NCI-H526 (cell line): ENCODE measurements around the gene NKD1.
"Not testable (repeated sequence)": the region's sequence is repeated elsewhere in the genome, so short reads cannot be mapped to it uniquely, and the experiment has no call there.

Source experiments
- DNase-seq, 2 experiments: peaks; one replicate each; lab custom pipeline; 2025; lab: John Stamatoyannopoulos, UW

Gene NKD1

GRCh38 chr16:50559804-50560514 is 11.8 kb downstream of the NKD1 start:
- DNase-seq: no peak

- DNase-seq: no peak
Measured at GRCh38 chr16:50560903-50561863, 13.0 kb downstream of the NKD1 start.

GRCh38 chr16:50562657-50563056 is 14.5 kb downstream of the NKD1 start:
- no peak for DNase-seq

GRCh38 chr16:50563989-50564388 is 15.8 kb downstream of the NKD1 start:
- no peak for DNase-seq

- DNase-seq: no peak
Measured at GRCh38 chr16:50565428-50565827, 17.2 kb downstream of the NKD1 start.

GRCh38 chr16:50566014-50566962 is 18.1 kb downstream of the NKD1 start:
- no peak for DNase-seq

GRCh38 chr16:50567651-50568050 is 19.5 kb downstream of the NKD1 start:
- DNase-seq: no peak

GRCh38 chr16:50568187-50568815 is 20.1 kb downstream of the NKD1 start:
- DNase-seq: no peak

GRCh38 chr16:50570354-50570753 is 22.2 kb downstream of the NKD1 start:
- no peak for DNase-seq

GRCh38 chr16:50570808-50571598 is 22.8 kb downstream of the NKD1 start:
- DNase-seq: no peak

GRCh38 chr16:50571786-50572185 is 23.6 kb downstream of the NKD1 start:
- no peak for DNase-seq

- DNase-seq: no peak
Measured at GRCh38 chr16:50572700-50573099, 24.5 kb downstream of the NKD1 start.

GRCh38 chr16:50573279-50573678 is 25.1 kb downstream of the NKD1 start:
- DNase-seq: no peak

GRCh38 chr16:50573947-50574744 is 25.9 kb downstream of the NKD1 start:
- no peak for DNase-seq

GRCh38 chr16:50574745-50575136 is 26.5 kb downstream of the NKD1 start:
- DNase-seq: no peak

- no peak for DNase-seq
Measured at GRCh38 chr16:50575743-50576142, 27.5 kb downstream of the NKD1 start.

GRCh38 chr16:50576403-50577113 is 28.4 kb downstream of the NKD1 start:
- no peak for DNase-seq

- DNase-seq: no peak
Measured at GRCh38 chr16:50578137-50578536, 29.9 kb downstream of the NKD1 start.

GRCh38 chr16:50579373-50579772 is 31.2 kb downstream of the NKD1 start:
- DNase-seq: not testable (repeated sequence)
